Measurements from ENCODE around the gene CNOT10. TPM values are rescaled to one million over a fixed set of nuclear protein-coding genes. Genes with fewer than 3 reads are reported as not detected.
"Not testable (repeated sequence)": the region's sequence is repeated elsewhere in the genome, so short reads cannot be mapped to it uniquely, and the experiment has no call there.

Gene CNOT10
- total RNA-seq, 1 donor from 2014 or later = 74.4 TPM

GRCh38 chr3:32706348-32707025 lies 21.5 kb downstream of the CNOT10 start:
- H3K4me3 Mint-ChIP-seq = peak overlapping the region; percentile 41
- intact Hi-C loops (cut with micrococcal nuclease) = no loop called here

GRCh38 chr3:32707026-32707370 lies 22.0 kb downstream of the CNOT10 start:
- no peak overlapping the region for H3K4me3 Mint-ChIP-seq
- peaks cover 39% of the 10 kb centered on the region for H3K4me1 Mint-ChIP-seq
- H3K9me3 Mint-ChIP-seq = no peaks in the 10 kb centered on the region
- no peak for DNase-seq
- peaks cover 34% of the 10 kb centered on the region for H3K36me3 Mint-ChIP-seq (ENCODE audit: low read depth)
- no peak overlapping the region for H3K27ac Mint-ChIP-seq
- intact Hi-C loops (cut with micrococcal nuclease) = no loop called here
- H3K27me3 Mint-ChIP-seq = no peaks in the 10 kb centered on the region

More at GRCh38 chr3:32706348-32707025, 21.5 kb downstream of the CNOT10 start:
- H3K27me3 Mint-ChIP-seq = no peaks in the 10 kb centered on the region
- peak overlapping the region; percentile 70 for H3K27ac Mint-ChIP-seq
- peaks cover 32% of the 10 kb centered on the region for H3K36me3 Mint-ChIP-seq (ENCODE audit: low read depth)
- peaks cover 38% of the 10 kb centered on the region for H3K4me1 Mint-ChIP-seq
- DNase-seq = no peak
- H3K9me3 Mint-ChIP-seq = no peaks in the 10 kb centered on the region

- Mint-ChIP-seq H3K4me1 (peaks cover 31% of the 10 kb centered on the region), H3K36me3 (ENCODE audit: low read depth) (peaks cover 42% of the 10 kb centered on the region)
- intact Hi-C loops (cut with micrococcal nuclease) = no loop called here
These were observed 23.8 kb downstream of the CNOT10 start for GRCh38 chr3:32708672-32709283.

GRCh38 chr3:32709346-32709745 lies 24.4 kb downstream of the CNOT10 start:
- no peaks in the 10 kb centered on the region for H3K9me3 Mint-ChIP-seq
- H3K4me1 Mint-ChIP-seq = peaks cover 31% of the 10 kb centered on the region
- peak; percentile 34 for DNase-seq
- intact Hi-C loops (cut with micrococcal nuclease) = no loop called here
- H3K27ac Mint-ChIP-seq = no peak overlapping the region
- H3K27me3 Mint-ChIP-seq = no peaks in the 10 kb centered on the region
- H3K36me3 Mint-ChIP-seq (ENCODE audit: low read depth) = peaks cover 44% of the 10 kb centered on the region
- no peak overlapping the region for H3K4me3 Mint-ChIP-seq

More at GRCh38 chr3:32708672-32709283, 23.8 kb downstream of the CNOT10 start:
- Mint-ChIP-seq H3K27ac (no peak overlapping the region), H3K4me3 (no peak overlapping the region), H3K9me3 (no peaks in the 10 kb centered on the region), H3K27me3 (no peaks in the 10 kb centered on the region)
- DNase-seq = no peak

- Mint-ChIP-seq H3K27ac (no peak overlapping the region), H3K4me3 (no peak overlapping the region), H3K4me1 (peaks cover 18% of the 10 kb centered on the region), H3K27me3 (no peaks in the 10 kb centered on the region), H3K9me3 (no peaks in the 10 kb centered on the region), H3K36me3 (ENCODE audit: low read depth) (peaks cover 51% of the 10 kb centered on the region)
- DNase-seq = no peak
- intact Hi-C loops (cut with micrococcal nuclease) = no loop called here
These were observed 27.6 kb downstream of the CNOT10 start for GRCh38 chr3:32712506-32713055.

GRCh38 chr3:32713181-32713580 lies 28.2 kb downstream of the CNOT10 start:
- peaks cover 17% of the 10 kb centered on the region for H3K4me1 Mint-ChIP-seq
- DNase-seq = no peak
- H3K36me3 Mint-ChIP-seq (ENCODE audit: low read depth) = peaks cover 50% of the 10 kb centered on the region
- no peaks in the 10 kb centered on the region for H3K27me3 Mint-ChIP-seq
- H3K4me3 Mint-ChIP-seq = no peak overlapping the region
- H3K27ac Mint-ChIP-seq = no peak overlapping the region
- no peaks in the 10 kb centered on the region for H3K9me3 Mint-ChIP-seq
- intact Hi-C loops (cut with micrococcal nuclease) = no loop called here

GRCh38 chr3:32719335-32719734 lies 34.3 kb downstream of the CNOT10 start:
- Mint-ChIP-seq H3K4me3 (no peak overlapping the region), H3K27ac (no peak overlapping the region), H3K27me3 (no peaks in the 10 kb centered on the region), H3K4me1 (no peaks in the 10 kb centered on the region), H3K9me3 (no peaks in the 10 kb centered on the region), H3K36me3 (ENCODE audit: low read depth) (peaks cover 28% of the 10 kb centered on the region)
- intact Hi-C loops (cut with micrococcal nuclease) = no loop called here
- DNase-seq = no peak

GRCh38 chr3:32719931-32720330 lies 34.9 kb downstream of the CNOT10 start:
- no peaks in the 10 kb centered on the region for H3K4me1 Mint-ChIP-seq
- H3K36me3 Mint-ChIP-seq (ENCODE audit: low read depth) = peaks cover 30% of the 10 kb centered on the region
- no peak overlapping the region for H3K4me3 Mint-ChIP-seq
- intact Hi-C loops (cut with micrococcal nuclease) = no loop called here
- H3K27ac Mint-ChIP-seq = no peak overlapping the region
- no peaks in the 10 kb centered on the region for H3K9me3 Mint-ChIP-seq
- H3K27me3 Mint-ChIP-seq = no peaks in the 10 kb centered on the region
- no peak for DNase-seq

GRCh38 chr3:32725721-32726120 lies 40.7 kb downstream of the CNOT10 start:
- no peak overlapping the region for H3K4me3 Mint-ChIP-seq
- peaks cover 33% of the 10 kb centered on the region for H3K36me3 Mint-ChIP-seq (ENCODE audit: low read depth)
- peaks cover 4% of the 10 kb centered on the region for H3K4me1 Mint-ChIP-seq
- H3K27me3 Mint-ChIP-seq = no peaks in the 10 kb centered on the region
- DNase-seq = peak; percentile 33
- no peaks in the 10 kb centered on the region for H3K9me3 Mint-ChIP-seq
- intact Hi-C loops (cut with micrococcal nuclease) = no loop called here
- no peak overlapping the region for H3K27ac Mint-ChIP-seq

GRCh38 chr3:32733631-32734229 lies 48.7 kb downstream of the CNOT10 start:
- Mint-ChIP-seq H3K27ac (no peak overlapping the region), H3K36me3 (ENCODE audit: low read depth) (peaks cover 29% of the 10 kb centered on the region), H3K9me3 (no peaks in the 10 kb centered on the region), H3K4me3 (no peak overlapping the region), H3K4me1 (peaks cover 2% of the 10 kb centered on the region), H3K27me3 (no peaks in the 10 kb centered on the region)
- intact Hi-C loops (cut with micrococcal nuclease) = loop anchor here (1.0 to 10.0 kb wide), 3 partner anchors 47 to 201 kb away; no protein-coding TSS in a partner anchor
- DNase-seq = no peak

GRCh38 chr3:32734756-32735155 lies 49.8 kb downstream of the CNOT10 start:
- Mint-ChIP-seq H3K36me3 (ENCODE audit: low read depth) (peaks cover 32% of the 10 kb centered on the region), H3K4me3 (no peak overlapping the region)
- intact Hi-C loops (cut with micrococcal nuclease) = loop anchor here (10.0 kb wide), 1 partner anchor 170 kb away; no protein-coding TSS in a partner anchor

GRCh38 chr3:32743470-32743869 lies 58.5 kb downstream of the CNOT10 start:
- H3K4me3 Mint-ChIP-seq; H3K27ac Mint-ChIP-seq; H3K4me1 Mint-ChIP-seq; intact Hi-C loops (cut with micrococcal nuclease); H3K27me3 Mint-ChIP-seq; H3K9me3 Mint-ChIP-seq; DNase-seq: not testable (repeated sequence)
- H3K36me3 Mint-ChIP-seq (ENCODE audit: low read depth) = peaks cover 21% of the 10 kb centered on the region

More at GRCh38 chr3:32734756-32735155, 49.8 kb downstream of the CNOT10 start:
- Mint-ChIP-seq H3K9me3 (no peaks in the 10 kb centered on the region), H3K4me1 (no peaks in the 10 kb centered on the region), H3K27me3 (no peaks in the 10 kb centered on the region), H3K27ac (no peak overlapping the region)
- no peak for DNase-seq

- Mint-ChIP-seq H3K9me3 (no peaks in the 10 kb centered on the region), H3K4me1 (no peaks in the 10 kb centered on the region), H3K4me3 (no peak overlapping the region), H3K36me3 (ENCODE audit: low read depth) (peaks cover 20% of the 10 kb centered on the region), H3K27ac (no peak overlapping the region), H3K27me3 (no peaks in the 10 kb centered on the region)
- intact Hi-C loops (cut with micrococcal nuclease) = no loop called here
- no peak for DNase-seq
These were observed 58.9 kb downstream of the CNOT10 start for GRCh38 chr3:32743934-32744333.

- Mint-ChIP-seq H3K4me1 (no peaks in the 10 kb centered on the region), H3K4me3 (no peak overlapping the region), H3K36me3 (ENCODE audit: low read depth) (peaks cover 14% of the 10 kb centered on the region), H3K27ac (no peak overlapping the region), H3K9me3 (no peaks in the 10 kb centered on the region), H3K27me3 (no peaks in the 10 kb centered on the region)
- intact Hi-C loops (cut with micrococcal nuclease) = no loop called here
- no peak for DNase-seq
These were observed 66.4 kb downstream of the CNOT10 start for GRCh38 chr3:32751377-32751776.
